K562 (cell line): ENCODE data around the gene DPP10.

Experiments used
- SMAD3 ChIP-seq: fragments of 450-650 bp; formaldehyde crosslinking; conservative IDR thresholded peaks from 2 replicates; pipeline ENCODE4 v1.4.0; 2020; ENCODE audit warnings: mild to moderate bottlenecking
- TF ChIP-seq, protein P1 (sequence below): sonication (generic); formaldehyde crosslinking; IDR thresholded peaks from 2 replicates; pipeline ENCODE4 v1.8.1; 2022; ENCODE audit warnings: missing genetic modification reagents

DNA sequence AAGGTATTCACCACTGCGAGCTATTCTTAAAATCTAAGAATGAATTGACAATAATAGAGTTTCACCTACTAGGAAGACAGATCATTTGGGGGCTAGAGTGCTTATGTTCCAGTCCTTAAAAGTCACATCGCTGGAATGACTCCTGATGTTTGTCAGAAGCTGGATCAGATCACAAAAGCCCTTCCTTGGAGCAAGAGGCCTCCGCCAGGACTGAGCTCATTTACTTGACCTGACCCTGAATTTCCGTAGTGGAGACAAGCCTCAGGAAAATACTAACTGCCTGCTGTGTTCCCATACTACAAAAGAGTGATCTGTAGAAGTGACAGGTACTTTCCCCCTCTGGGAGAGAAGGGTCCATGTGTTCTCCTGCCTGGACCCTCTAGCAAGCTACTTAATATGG, 483.9 kb downstream of the DPP10 start:
- TF ChIP-seq, protein P1, sequence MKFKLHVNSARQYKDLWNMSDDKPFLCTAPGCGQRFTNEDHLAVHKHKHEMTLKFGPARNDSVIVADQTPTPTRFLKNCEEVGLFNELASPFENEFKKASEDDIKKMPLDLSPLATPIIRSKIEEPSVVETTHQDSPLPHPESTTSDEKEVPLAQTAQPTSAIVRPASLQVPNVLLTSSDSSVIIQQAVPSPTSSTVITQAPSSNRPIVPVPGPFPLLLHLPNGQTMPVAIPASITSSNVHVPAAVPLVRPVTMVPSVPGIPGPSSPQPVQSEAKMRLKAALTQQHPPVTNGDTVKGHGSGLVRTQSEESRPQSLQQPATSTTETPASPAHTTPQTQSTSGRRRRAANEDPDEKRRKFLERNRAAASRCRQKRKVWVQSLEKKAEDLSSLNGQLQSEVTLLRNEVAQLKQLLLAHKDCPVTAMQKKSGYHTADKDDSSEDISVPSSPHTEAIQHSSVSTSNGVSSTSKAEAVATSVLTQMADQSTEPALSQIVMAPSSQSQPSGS (CRISPR knock-in tag), result no peak
- no peak for TF ChIP-seq SMAD3 (CRISPR knock-in tag)
